SK-N-SH (cell line): Measurements from ENCODE around the gene LARP4. TPM values are rescaled to one million over a fixed set of nuclear protein-coding genes. Genes with fewer than 3 reads are reported as not detected.
"Not testable (repeated sequence)": the region's sequence is repeated elsewhere in the genome, so short reads cannot be mapped to it uniquely, and the experiment has no call there.

Source experiments
- CTCF ChIA-PET: fragments of 300-600, 350-600 bp; formaldehyde crosslinking; extraction: SDS; loops from one replicate; lab custom pipeline; 2021; lab: Yijun Ruan, JAX
- POLR2A ChIA-PET: fragments of 350-600 bp; sonication (Branson Sonifier 250); formaldehyde crosslinking; extraction: SDS; loops from one replicate; lab custom pipeline; 2020; ENCODE audit warnings: antibody characterized with exemption, inconsistent platforms; lab: Yijun Ruan, JAX
- DNase-seq: peaks from one replicate; pipeline ENCODE4 v3.0.0; 2012
- H2AFZ ChIP-seq: fragments of 200-600 bp; sonication (generic); 2 replicates; pipeline ENCODE4 v1.8.1; 2016; ENCODE audit warnings: antibody characterized with exemption, mild to moderate bottlenecking, low read depth
- H3F3A ChIP-seq: fragments of 200-600 bp; sonication (generic); replicated peaks from 2 replicates; pipeline ENCODE3; 2016; ENCODE audit warnings: antibody characterized with exemption, mild to moderate bottlenecking; ENCODE audit not compliant: insufficient read depth
- H3K27ac ChIP-seq, 2 experiments: fragments of 200-500 bp in 1 of 2; fragments of 200-600 bp in 1 of 2; sonication (Bioruptor generic) in 1 of 2; sonication (generic), shearing (Covaris generic) in 1 of 2; 2 replicates each; pipeline versions ENCODE4 v1.5.1 to v1.6.1; 2014 to 2016; ENCODE audit warnings: low read depth in 2 of 2, inconsistent platforms in 1 of 2, low read length in 1 of 2, mild to moderate bottlenecking in 1 of 2, mixed read lengths in 1 of 2
- H3K27me3 ChIP-seq: fragments of 200-600 bp; sonication (generic), shearing (Covaris generic); 2 replicates; pipeline ENCODE4 v1.6.1; 2016; ENCODE audit warnings: mixed run types; ENCODE audit not compliant: insufficient read depth
- H3K36me3 ChIP-seq, 2 experiments: fragments of 200-500 bp in 1 of 2; fragments of 200-600 bp in 1 of 2; sonication (Bioruptor generic) in 1 of 2; sonication (generic) in 1 of 2; replicated peaks in 1 of 2; 2 replicates each; pipeline versions ENCODE3 to v1.5.1; 2014 to 2016; ENCODE audit warnings: low read length in 1 of 2, mild to moderate bottlenecking in 1 of 2; ENCODE audit not compliant: insufficient read depth in 2 of 2, control insufficient read depth in 1 of 2
- H3K4me1 ChIP-seq, 2 experiments: fragments of 200-500 bp in 1 of 2; fragments of 200-600 bp in 1 of 2; sonication (Bioruptor generic) in 1 of 2; sonication (generic), shearing (Covaris generic) in 1 of 2; 2 replicates each; pipeline versions ENCODE4 v1.5.1 to v1.6.1; 2014 to 2016; ENCODE audit warnings: low read depth in 1 of 2, low read length in 1 of 2, mixed run types in 1 of 2; ENCODE audit not compliant: insufficient read depth in 2 of 2, control insufficient read depth in 1 of 2
- H3K4me2 ChIP-seq: fragments of 200-600 bp; sonication (generic), shearing (Covaris generic); 2 replicates; pipeline ENCODE4 v1.6.1; 2017; ENCODE audit warnings: mixed run types
- H3K4me3 ChIP-seq, 2 experiments: fragments of 200-500 bp in 1 of 2; fragments of 200-600 bp in 1 of 2; sonication (Bioruptor generic) in 1 of 2; sonication (generic), shearing (Covaris generic) in 1 of 2; 2 replicates each; pipeline versions ENCODE4 v1.5.1 to v1.8.1; 2014 to 2016; ENCODE audit warnings: low read depth in 2 of 2, inconsistent platforms in 1 of 2, low read length in 1 of 2, mild to moderate bottlenecking in 1 of 2, mixed read lengths in 1 of 2, moderate library complexity in 1 of 2
- H3K79me2 ChIP-seq: fragments of 200-600 bp; sonication (generic); 2 replicates; pipeline ENCODE4 v1.8.1; 2017; ENCODE audit warnings: mild to moderate bottlenecking; ENCODE audit not compliant: insufficient read depth
- H3K9ac ChIP-seq: fragments of 200-600 bp; sonication (generic); 2 replicates; pipeline ENCODE4 v1.6.1; 2017; ENCODE audit warnings: mixed run types
- H3K9me2 ChIP-seq: fragments of 200-600 bp; sonication (generic); 2 replicates; pipeline ENCODE4 v1.6.1; 2017; ENCODE audit warnings: mixed run types
- H3K9me3 ChIP-seq: fragments of 200-600 bp; sonication (generic); 2 replicates; pipeline ENCODE4 v1.6.1; 2017; ENCODE audit warnings: mixed run types, mild to moderate bottlenecking, moderate library complexity
- H4K20me1 ChIP-seq: fragments of 200-600 bp; sonication (generic); 2 replicates; pipeline ENCODE4 v1.6.1; 2017; ENCODE audit warnings: mild to moderate bottlenecking, mixed run types; ENCODE audit not compliant: insufficient read depth
- EP300 ChIP-seq, 2 experiments: IDR thresholded peaks; 2 replicates each; pipeline versions ENCODE4 v1.4.0 to v1.6.1; 2012; ENCODE audit warnings: borderline replicate concordance in 1 of 2, low read depth in 1 of 2, low read length in 1 of 2
- FOSL2 ChIP-seq: IDR thresholded peaks from 2 replicates; pipeline ENCODE4 v1.4.0; 2012; ENCODE audit warnings: low read depth, mild to moderate bottlenecking, moderate library complexity, borderline replicate concordance
- FOXM1 ChIP-seq: IDR thresholded peaks from 2 replicates; pipeline ENCODE4 v1.4.0; 2012; ENCODE audit warnings: low read depth, mild to moderate bottlenecking
- GATA2 ChIP-seq: sonication (generic); formaldehyde crosslinking; IDR thresholded peaks from 2 replicates; pipeline ENCODE4 v1.5.0; 2020; ENCODE audit warnings: mild to moderate bottlenecking, missing genetic modification reagents
- JUND ChIP-seq: IDR thresholded peaks from 2 replicates; pipeline ENCODE4 v1.4.0; 2012
- MEF2A ChIP-seq: IDR thresholded peaks from 2 replicates; pipeline ENCODE4 v1.4.0; 2012; ENCODE audit warnings: low read depth, borderline replicate concordance
- MXI1 ChIP-seq: IDR thresholded peaks from 2 replicates; pipeline ENCODE4 v1.6.1; 2012; ENCODE audit warnings: mild to moderate bottlenecking, low read depth, low read length, improper control_type of control experiment
- POLR2AphosphoS5 ChIP-seq: IDR thresholded peaks from 2 replicates; pipeline ENCODE4 v1.6.1; 2012; ENCODE audit warnings: low read depth, low read length
- RAD21 ChIP-seq: IDR thresholded peaks from 2 replicates; pipeline ENCODE4 v1.6.1; 2012; ENCODE audit warnings: mild to moderate bottlenecking, low read length
- RCOR1 ChIP-seq: fragments of 150-350 bp; IDR thresholded peaks from 2 replicates; pipeline ENCODE4 v1.6.1; 2017; ENCODE audit warnings: antibody characterized with exemption, low read length
- SIN3A ChIP-seq: IDR thresholded peaks from 2 replicates; pipeline ENCODE4 v1.6.1; 2012; ENCODE audit warnings: low read depth, mild to moderate bottlenecking, low read length, moderate library complexity, borderline replicate concordance
- SMC3 ChIP-seq: IDR thresholded peaks from 2 replicates; pipeline ENCODE4 v1.6.1; 2012; ENCODE audit warnings: low read depth, low read length, improper control_type of control experiment
- TAF1 ChIP-seq: IDR thresholded peaks from 2 replicates; pipeline ENCODE4 v1.6.1; 2012; ENCODE audit warnings: low read depth, mild to moderate bottlenecking, low read length, moderate library complexity, borderline replicate concordance
- TCF12 ChIP-seq: IDR thresholded peaks from 2 replicates; pipeline ENCODE4 v1.4.0; 2012
- TEAD4 ChIP-seq: IDR thresholded peaks from 2 replicates; pipeline ENCODE4 v1.4.0; 2012; ENCODE audit warnings: mild to moderate bottlenecking, borderline replicate concordance; ENCODE audit not compliant: insufficient read depth
- YY1 ChIP-seq: IDR thresholded peaks from 2 replicates; pipeline ENCODE4 v1.4.0; 2012; ENCODE audit warnings: low read depth, mild to moderate bottlenecking
- WGBS: methylation state at CpG from one replicate; pipeline ENCODE4 v1.1.6; 2017; ENCODE audit warnings: low lambda C conversion rate; 5-methylcytosine and 5-hydroxymethylcytosine counted together
- polyA plus RNA-seq, 3 experiments: library from polyadenylated mRNA; depleted of rRNA; stranded (reverse); fragments of >200 nt; gene quantifications; 2 replicates each; pipeline ENCODE4 v1.2.3, GENCODE V29; 2012
- TF ChIP-seq, protein P1 (sequence below): fragments of 150-350 bp; IDR thresholded peaks from 2 replicates; pipeline ENCODE4 v1.6.1; 2016; ENCODE audit warnings: mild to moderate bottlenecking, low read depth, low read length
- TF ChIP-seq, protein P2 (sequence below): IDR thresholded peaks from 2 replicates; pipeline ENCODE4 v1.4.0; 2012; ENCODE audit warnings: low read depth, borderline replicate concordance
- TF ChIP-seq, protein P3 (sequence below): IDR thresholded peaks from 2 replicates; pipeline ENCODE4 v1.6.1; 2012; ENCODE audit warnings: mild to moderate bottlenecking, low read depth, low read length, moderate library complexity
- TF ChIP-seq, protein P4 (sequence below): IDR thresholded peaks from 2 replicates; pipeline ENCODE4 v1.4.0; 2012; ENCODE audit warnings: low read depth

LARP4 gene
- polyA plus RNA-seq, 1 of the 3 experiments (the other 2 are of a cell fraction): 10.8 TPM

DNA sequence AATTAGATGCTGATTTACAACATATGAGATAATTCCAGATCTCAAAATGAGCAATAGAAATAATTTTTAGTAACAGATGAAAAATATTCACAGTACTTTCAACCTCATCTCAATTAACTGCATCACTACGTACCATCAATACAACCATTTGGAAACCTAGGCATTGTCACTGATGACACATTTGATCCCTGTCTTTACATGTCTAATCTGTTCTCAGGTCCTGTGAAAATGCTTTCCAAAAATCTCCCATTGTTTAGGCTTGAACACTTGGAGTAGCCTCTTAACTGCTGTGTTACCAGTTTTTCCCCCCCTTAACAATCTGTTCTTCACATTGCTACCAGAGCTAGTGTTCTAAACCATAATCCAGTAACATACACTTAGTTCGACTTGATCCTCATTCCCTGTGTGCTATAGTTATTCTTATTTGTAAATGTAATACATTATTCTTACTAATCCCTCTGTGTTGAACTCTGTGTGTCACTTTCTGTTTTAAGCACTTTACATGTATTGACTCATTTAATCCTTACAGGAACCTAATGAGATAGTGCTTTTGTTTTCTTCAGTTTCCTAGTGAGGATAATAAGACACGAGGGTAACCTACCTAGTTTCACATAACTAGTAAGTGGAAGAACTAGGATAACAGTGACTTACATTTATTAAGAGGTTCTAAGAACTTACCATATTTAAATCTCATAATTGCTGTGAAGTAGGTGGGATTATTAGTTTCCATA lies 41.7 kb downstream of the LARP4 start (continued):
- TF ChIP-seq, protein P1, sequence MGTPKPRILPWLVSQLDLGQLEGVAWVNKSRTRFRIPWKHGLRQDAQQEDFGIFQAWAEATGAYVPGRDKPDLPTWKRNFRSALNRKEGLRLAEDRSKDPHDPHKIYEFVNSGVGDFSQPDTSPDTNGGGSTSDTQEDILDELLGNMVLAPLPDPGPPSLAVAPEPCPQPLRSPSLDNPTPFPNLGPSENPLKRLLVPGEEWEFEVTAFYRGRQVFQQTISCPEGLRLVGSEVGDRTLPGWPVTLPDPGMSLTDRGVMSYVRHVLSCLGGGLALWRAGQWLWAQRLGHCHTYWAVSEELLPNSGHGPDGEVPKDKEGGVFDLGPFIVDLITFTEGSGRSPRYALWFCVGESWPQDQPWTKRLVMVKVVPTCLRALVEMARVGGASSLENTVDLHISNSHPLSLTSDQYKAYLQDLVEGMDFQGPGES: no peak
- TF ChIP-seq TAF1 (no peak), TCF12 (no peak), SMC3 (no peak), MXI1 (no peak), FOSL2 (no peak), JUND (no peak), RCOR1 (no peak), GATA2 (CRISPR knock-in tag) (no peak), SIN3A (no peak), RAD21 (no peak), TEAD4 (no peak)
- TF ChIP-seq, protein P2, sequence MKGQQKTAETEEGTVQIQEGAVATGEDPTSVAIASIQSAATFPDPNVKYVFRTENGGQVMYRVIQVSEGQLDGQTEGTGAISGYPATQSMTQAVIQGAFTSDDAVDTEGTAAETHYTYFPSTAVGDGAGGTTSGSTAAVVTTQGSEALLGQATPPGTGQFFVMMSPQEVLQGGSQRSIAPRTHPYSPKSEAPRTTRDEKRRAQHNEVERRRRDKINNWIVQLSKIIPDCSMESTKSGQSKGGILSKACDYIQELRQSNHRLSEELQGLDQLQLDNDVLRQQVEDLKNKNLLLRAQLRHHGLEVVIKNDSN: no peak

DNA sequence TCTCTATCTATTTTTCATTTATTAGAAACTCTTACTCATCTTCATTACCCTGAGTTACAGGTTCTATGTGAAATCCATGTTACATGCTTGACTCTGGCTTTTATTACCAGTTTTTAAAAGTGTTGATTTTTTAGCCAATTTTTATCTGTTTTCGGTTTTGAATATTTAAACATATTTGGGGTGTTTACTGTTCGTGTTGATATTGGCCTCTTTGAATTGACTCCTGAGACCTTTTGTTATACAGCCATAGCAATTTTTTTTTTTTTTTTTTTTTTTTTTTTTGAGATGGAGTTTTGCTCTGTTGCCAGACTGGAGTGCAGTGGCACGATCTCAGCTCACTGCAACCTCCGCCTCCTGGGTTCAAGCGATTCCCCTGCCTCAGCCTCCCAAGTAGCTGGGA lies 49.0 kb downstream of the LARP4 start:
- H3K9me3 ChIP-seq, H3K4me3 ChIP-seq, H3K9me2 ChIP-seq, H2AFZ ChIP-seq, H3K27ac ChIP-seq, H3K4me2 ChIP-seq, H3K9ac ChIP-seq, H3K79me2 ChIP-seq, H3K27me3 ChIP-seq, H4K20me1 ChIP-seq, POLR2A ChIA-PET, DNase-seq, H3K4me1 ChIP-seq, H3F3A ChIP-seq: not testable (repeated sequence)
- WGBS: 78% methylated on average over 5 of the region's 5 CpGs
- peaks cover 26 to 67% of the 10 kb centered on the region in 2 experiments for H3K36me3 ChIP-seq
- CTCF ChIA-PET: interaction anchor here (0.6 kb wide), 2 partner anchors 81 to 482 kb away, joined by 3 read pairs; no protein-coding TSS in a partner anchor

DNA sequence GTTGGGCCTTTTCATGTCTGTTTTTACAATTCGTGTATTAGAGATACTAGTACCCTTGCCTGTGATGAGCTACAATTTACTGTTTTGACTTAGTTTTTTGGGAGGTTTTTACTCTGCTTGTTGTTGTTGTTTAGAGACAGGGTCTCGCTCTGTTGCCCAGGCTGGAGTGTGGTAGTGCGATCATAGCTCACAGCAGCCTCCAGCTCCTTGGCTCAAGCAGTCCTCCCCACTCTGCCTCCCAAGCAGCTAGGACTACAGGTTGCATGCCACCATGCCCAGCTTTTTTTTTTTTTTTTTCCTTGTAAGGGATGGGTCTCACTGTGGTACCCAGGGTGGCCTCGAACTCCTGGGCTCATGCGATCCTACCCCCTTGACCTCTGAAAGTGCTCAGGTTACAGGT lies 52.1 kb downstream of the LARP4 start:
- Histone ChIP-seq H3K27ac (no peak overlapping the region), H3F3A (peaks cover 7% of the 10 kb centered on the region), H3K9ac (no peak overlapping the region), H3K4me3 (no peak overlapping the region), H2AFZ (no peak overlapping the region), H3K27me3 (no peaks in the 10 kb centered on the region), H3K9me3 (no peaks in the 10 kb centered on the region), H3K4me2 (no peak overlapping the region), H3K4me1 (no peaks in the 10 kb centered on the region), H4K20me1 (no peaks in the 10 kb centered on the region), H3K9me2 (no peaks in the 10 kb centered on the region), H3K36me3 (peaks cover 20 to 61% of the 10 kb centered on the region in 2 experiments), H3K79me2 (peaks cover 6% of the 10 kb centered on the region; the same call in 1 of the 2 replicates)
- ChIA-PET CTCF (no interaction called here), POLR2A (no interaction called here)
- WGBS: 97% methylated on average over 5 of the region's 5 CpGs
- DNase-seq: no peak
- TF ChIP-seq, protein P1: no peak
- TF ChIP-seq, protein P3, sequence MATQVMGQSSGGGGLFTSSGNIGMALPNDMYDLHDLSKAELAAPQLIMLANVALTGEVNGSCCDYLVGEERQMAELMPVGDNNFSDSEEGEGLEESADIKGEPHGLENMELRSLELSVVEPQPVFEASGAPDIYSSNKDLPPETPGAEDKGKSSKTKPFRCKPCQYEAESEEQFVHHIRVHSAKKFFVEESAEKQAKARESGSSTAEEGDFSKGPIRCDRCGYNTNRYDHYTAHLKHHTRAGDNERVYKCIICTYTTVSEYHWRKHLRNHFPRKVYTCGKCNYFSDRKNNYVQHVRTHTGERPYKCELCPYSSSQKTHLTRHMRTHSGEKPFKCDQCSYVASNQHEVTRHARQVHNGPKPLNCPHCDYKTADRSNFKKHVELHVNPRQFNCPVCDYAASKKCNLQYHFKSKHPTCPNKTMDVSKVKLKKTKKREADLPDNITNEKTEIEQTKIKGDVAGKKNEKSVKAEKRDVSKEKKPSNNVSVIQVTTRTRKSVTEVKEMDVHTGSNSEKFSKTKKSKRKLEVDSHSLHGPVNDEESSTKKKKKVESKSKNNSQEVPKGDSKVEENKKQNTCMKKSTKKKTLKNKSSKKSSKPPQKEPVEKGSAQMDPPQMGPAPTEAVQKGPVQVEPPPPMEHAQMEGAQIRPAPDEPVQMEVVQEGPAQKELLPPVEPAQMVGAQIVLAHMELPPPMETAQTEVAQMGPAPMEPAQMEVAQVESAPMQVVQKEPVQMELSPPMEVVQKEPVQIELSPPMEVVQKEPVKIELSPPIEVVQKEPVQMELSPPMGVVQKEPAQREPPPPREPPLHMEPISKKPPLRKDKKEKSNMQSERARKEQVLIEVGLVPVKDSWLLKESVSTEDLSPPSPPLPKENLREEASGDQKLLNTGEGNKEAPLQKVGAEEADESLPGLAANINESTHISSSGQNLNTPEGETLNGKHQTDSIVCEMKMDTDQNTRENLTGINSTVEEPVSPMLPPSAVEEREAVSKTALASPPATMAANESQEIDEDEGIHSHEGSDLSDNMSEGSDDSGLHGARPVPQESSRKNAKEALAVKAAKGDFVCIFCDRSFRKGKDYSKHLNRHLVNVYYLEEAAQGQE: no peak
- TF ChIP-seq YY1 (no peak), FOXM1 (no peak), POLR2AphosphoS5 (no peak), EP300 (IDR thresholded peaks at IDR 0.05; ENCODE audit: borderline replicate concordance in 1 of 2, low read depth in 1 of 2, low read length in 1 of 2) (no peak), MEF2A (no peak), JUND (no peak)
- TF ChIP-seq, protein P4, sequence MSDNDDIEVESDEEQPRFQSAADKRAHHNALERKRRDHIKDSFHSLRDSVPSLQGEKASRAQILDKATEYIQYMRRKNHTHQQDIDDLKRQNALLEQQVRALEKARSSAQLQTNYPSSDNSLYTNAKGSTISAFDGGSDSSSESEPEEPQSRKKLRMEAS: no peak
